GM18907 (cell line): ENCODE results near the gene VMAC.
A peak's percentile ranks its signal among the peaks of the same experiment; 100 is the strongest.

Experiments used
- ATAC-seq: cut with Tn5 transposase; IDR thresholded peaks from one replicate; pipeline ENCODE4 v1.9.1; 2021; ENCODE audit warnings: mild to moderate bottlenecking, moderate library complexity; ENCODE audit not compliant: unreplicated experiment

The VMAC gene

GRCh38 chr19:5903624-5904351 lies 884 bp upstream of the VMAC start, which contains the start of gene NDUFA11:
Gene NDUFA11 (minus strand): TSS chr19:5903790. CDS start chr19:5903708, 82 bp downstream.
- peak; percentile 40 for ATAC-seq

- ATAC-seq: no peak
Observed at GRCh38 chr19:5905114-5905778, 574 bp downstream of the VMAC start.

- no peak for ATAC-seq
Observed at GRCh38 chr19:5907241-5907640, 2.6 kb downstream of the VMAC start.

- ATAC-seq: no peak
Observed at GRCh38 chr19:5908773-5909442, 4.2 kb downstream of the VMAC start.

- no peak for ATAC-seq
Observed at GRCh38 chr19:5910638-5910907, 5.9 kb downstream of the VMAC start.

GRCh38 chr19:5911366-5911765 lies 6.7 kb downstream of the VMAC start:
- no peak for ATAC-seq

GRCh38 chr19:5913739-5914357 lies 9.2 kb downstream of the VMAC start, which contains the start of gene CAPS:
Gene CAPS (plus strand): TSS chr19:5914254. CDS start chr19:5914407, 153 bp downstream.
- no peak for ATAC-seq

- ATAC-seq: no peak
Observed at GRCh38 chr19:5914358-5914774, 9.7 kb downstream of the VMAC start.

GRCh38 chr19:5914946-5915781 lies 10.5 kb downstream of the VMAC start:
- no peak for ATAC-seq

- ATAC-seq: no peak
Observed at GRCh38 chr19:5915782-5916165, 11.1 kb downstream of the VMAC start.

- no peak for ATAC-seq
Observed at GRCh38 chr19:5916181-5916708, 11.6 kb downstream of the VMAC start.

GRCh38 chr19:5917431-5918107 lies 12.9 kb downstream of the VMAC start:
- ATAC-seq: no peak

- ATAC-seq: no peak
Observed at GRCh38 chr19:5918463-5919079, 13.9 kb downstream of the VMAC start.

GRCh38 chr19:5921516-5922160 lies 17.0 kb downstream of the VMAC start:
- no peak for ATAC-seq

GRCh38 chr19:5922161-5922545 lies 17.5 kb downstream of the VMAC start:
- no peak for ATAC-seq

- no peak for ATAC-seq
Observed at GRCh38 chr19:5923356-5923755, 18.7 kb downstream of the VMAC start.

- no peak for ATAC-seq
Observed at GRCh38 chr19:5925830-5926427, 21.3 kb downstream of the VMAC start.

GRCh38 chr19:5926641-5927440 lies 22.2 kb downstream of the VMAC start:
- ATAC-seq: no peak
